GM21528 (cell line): ENCODE results near the gene FITM2.
"Not testable (repeated sequence)": the region's sequence is repeated elsewhere in the genome, so short reads cannot be mapped to it uniquely, and the experiment has no call there.

Source experiments
- ATAC-seq: cut with Tn5 transposase; IDR thresholded peaks from one replicate; pipeline ENCODE4 v1.9.1; 2021; ENCODE audit warnings: mild to moderate bottlenecking, moderate library complexity; ENCODE audit not compliant: unreplicated experiment, low FRiP score

FITM2 gene

GRCh38 chr20:44334709-44335108, 23.7 kb upstream of the FITM2 start:
- no peak for ATAC-seq

GRCh38 chr20:44334306-44334705, 23.3 kb upstream of the FITM2 start:
- no peak for ATAC-seq

GRCh38 chr20:44331201-44331600, 20.2 kb upstream of the FITM2 start:
- no peak for ATAC-seq

GRCh38 chr20:44328428-44328827, 17.4 kb upstream of the FITM2 start:
- ATAC-seq = no peak

- not testable (repeated sequence) for ATAC-seq
Observed at GRCh38 chr20:44327748-44328147, 16.7 kb upstream of the FITM2 start.

- no peak for ATAC-seq
Observed at GRCh38 chr20:44326391-44327159, 15.6 kb upstream of the FITM2 start.

GRCh38 chr20:44324343-44324742, 13.3 kb upstream of the FITM2 start:
- no peak for ATAC-seq

GRCh38 chr20:44319839-44320422, 8.9 kb upstream of the FITM2 start:
- no peak for ATAC-seq

- no peak for ATAC-seq
Observed at GRCh38 chr20:44314870-44315269, 3.9 kb upstream of the FITM2 start.

- no peak for ATAC-seq
Observed at GRCh38 chr20:44309763-44310663, 989 bp downstream of the FITM2 start.

- ATAC-seq = no peak
Observed at GRCh38 chr20:44306927-44307326, 4.1 kb downstream of the FITM2 start.

- ATAC-seq = no peak
Observed at GRCh38 chr20:44304383-44304782, 6.6 kb downstream of the FITM2 start.

- no peak for ATAC-seq
Observed at GRCh38 chr20:44302736-44303135, 8.3 kb downstream of the FITM2 start.

GRCh38 chr20:44302026-44302669, 8.9 kb downstream of the FITM2 start:
- ATAC-seq = no peak

- no peak for ATAC-seq
Observed at GRCh38 chr20:44301285-44301684, 9.7 kb downstream of the FITM2 start.

- ATAC-seq = not testable (repeated sequence)
Observed at GRCh38 chr20:44299011-44299535, 11.9 kb downstream of the FITM2 start.

- no peak for ATAC-seq
Observed at GRCh38 chr20:44297721-44298120, 13.3 kb downstream of the FITM2 start.

GRCh38 chr20:44296011-44296410, 15.0 kb downstream of the FITM2 start:
- no peak for ATAC-seq

- no peak for ATAC-seq
Observed at GRCh38 chr20:44291754-44292153, 19.2 kb downstream of the FITM2 start.

GRCh38 chr20:44288252-44288651, 22.8 kb downstream of the FITM2 start:
- ATAC-seq = no peak
